GM12878 (cell line): ENCODE results near the gene MTNR1A.

ENCODE experiments used
- CBX5 ChIP-seq: sonication (generic); IDR thresholded peaks from 2 replicates; pipeline ENCODE4 v1.6.1; 2016; ENCODE audit warnings: low read depth, moderate library complexity, mild to moderate bottlenecking, inconsistent platforms
- HDAC2 ChIP-seq: fragments of 200-600 bp; sonication (generic); IDR thresholded peaks from 2 replicates; pipeline ENCODE4 v1.6.1; 2017
- JUND ChIP-seq: IDR thresholded peaks from 2 replicates; pipeline ENCODE4 v1.6.1; 2012; ENCODE audit warnings: low read depth, mild to moderate bottlenecking, low read length, improper control_type of control experiment, moderate library complexity
- MEF2A ChIP-seq: IDR thresholded peaks from 2 replicates; pipeline ENCODE4 v1.6.1; 2011; ENCODE audit warnings: low read depth, mild to moderate bottlenecking, low read length, moderate library complexity; ENCODE audit not compliant: insufficient read depth
- MYC ChIP-seq: IDR thresholded peaks from 2 replicates; pipeline ENCODE4 v1.6.1; 2011; ENCODE audit warnings: mild to moderate bottlenecking, low read length, moderate library complexity, inconsistent platforms; ENCODE audit not compliant: insufficient read depth, insufficient replicate concordance, insufficient read length, severe bottlenecking
- POLR2A ChIP-seq: IDR thresholded peaks from 2 replicates; pipeline ENCODE4 v1.6.1; 2011; ENCODE audit warnings: low read depth, mild to moderate bottlenecking, low read length
- POLR2AphosphoS5 ChIP-seq: IDR thresholded peaks from 2 replicates; pipeline ENCODE4 v1.6.1; 2011; ENCODE audit warnings: mild to moderate bottlenecking, low read length, inconsistent platforms
- SMAD5 ChIP-seq: IDR thresholded peaks from 2 replicates; pipeline ENCODE4 v1.6.1; 2016; ENCODE audit warnings: antibody characterized with exemption, low read depth
- ZZZ3 ChIP-seq: IDR thresholded peaks from 2 replicates; pipeline ENCODE4 v1.6.1; 2011; ENCODE audit warnings: low read depth; ENCODE audit not compliant: control insufficient read depth, insufficient read length
- TF ChIP-seq, protein P1 (sequence below): IDR thresholded peaks from 2 replicates; pipeline ENCODE4 v1.6.1; 2012; ENCODE audit warnings: low read depth, low read length, improper control_type of control experiment
- TF ChIP-seq, protein P2 (sequence below): IDR thresholded peaks from 2 replicates; pipeline ENCODE4 v1.6.1; 2012; ENCODE audit warnings: mild to moderate bottlenecking, low read depth, low read length
- TF ChIP-seq, protein P3 (sequence below), 3 experiments: IDR thresholded peaks in 2 of 3; conservative IDR thresholded peaks in 1 of 3; 2 replicates each; pipeline ENCODE4 v1.5.1; 2011; ENCODE audit warnings: low read depth in 3 of 3, low read length in 3 of 3, mild to moderate bottlenecking in 3 of 3, control low read depth in 2 of 3, moderate library complexity in 2 of 3, inconsistent platforms in 1 of 3, mixed read lengths in 1 of 3; ENCODE audit not compliant: control insufficient read depth in 2 of 3, insufficient read depth in 1 of 3; ENCODE audit errors: extremely low read depth in 1 of 3
- TF ChIP-seq, protein P4 (sequence below): fragments of 450-650 bp; IDR thresholded peaks from 2 replicates; pipeline ENCODE4 v1.6.1; 2014; ENCODE audit warnings: mild to moderate bottlenecking
- TF ChIP-seq, protein P5 (sequence below): IDR thresholded peaks from 2 replicates; pipeline ENCODE4 v1.6.1; 2011; ENCODE audit warnings: mild to moderate bottlenecking, low read depth, low read length, moderate library complexity; ENCODE audit not compliant: insufficient replicate concordance

DNA sequence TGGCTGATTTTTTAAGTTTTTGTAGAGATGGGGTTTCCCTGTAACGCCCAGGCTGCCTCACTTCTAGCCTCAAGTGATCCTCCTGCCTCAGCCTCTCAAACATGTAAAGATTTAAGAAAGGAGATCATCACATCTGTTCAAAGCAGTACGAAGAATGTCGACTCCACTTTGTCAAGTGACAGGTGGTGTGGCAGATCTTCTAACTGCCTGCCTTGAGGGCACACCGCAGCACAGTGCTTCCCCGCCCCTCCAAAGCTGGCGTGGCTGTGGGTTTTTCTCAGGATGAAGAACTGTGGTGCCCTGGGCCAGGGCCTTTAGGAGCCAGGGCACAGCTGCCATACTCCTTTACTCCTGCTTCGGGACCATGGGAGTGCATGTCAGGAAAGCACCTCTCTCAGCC, 43.3 kb upstream of the MTNR1A start:
- TF ChIP-seq, protein P1, sequence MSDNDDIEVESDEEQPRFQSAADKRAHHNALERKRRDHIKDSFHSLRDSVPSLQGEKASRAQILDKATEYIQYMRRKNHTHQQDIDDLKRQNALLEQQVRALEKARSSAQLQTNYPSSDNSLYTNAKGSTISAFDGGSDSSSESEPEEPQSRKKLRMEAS, result no peak
- TF ChIP-seq HDAC2 (no peak), MEF2A (no peak), ZZZ3 (no peak), POLR2AphosphoS5 (no peak), MYC (no peak), JUND (no peak), SMAD5 (no peak), POLR2A (no peak), CBX5 (no peak)
- TF ChIP-seq, protein P2, sequence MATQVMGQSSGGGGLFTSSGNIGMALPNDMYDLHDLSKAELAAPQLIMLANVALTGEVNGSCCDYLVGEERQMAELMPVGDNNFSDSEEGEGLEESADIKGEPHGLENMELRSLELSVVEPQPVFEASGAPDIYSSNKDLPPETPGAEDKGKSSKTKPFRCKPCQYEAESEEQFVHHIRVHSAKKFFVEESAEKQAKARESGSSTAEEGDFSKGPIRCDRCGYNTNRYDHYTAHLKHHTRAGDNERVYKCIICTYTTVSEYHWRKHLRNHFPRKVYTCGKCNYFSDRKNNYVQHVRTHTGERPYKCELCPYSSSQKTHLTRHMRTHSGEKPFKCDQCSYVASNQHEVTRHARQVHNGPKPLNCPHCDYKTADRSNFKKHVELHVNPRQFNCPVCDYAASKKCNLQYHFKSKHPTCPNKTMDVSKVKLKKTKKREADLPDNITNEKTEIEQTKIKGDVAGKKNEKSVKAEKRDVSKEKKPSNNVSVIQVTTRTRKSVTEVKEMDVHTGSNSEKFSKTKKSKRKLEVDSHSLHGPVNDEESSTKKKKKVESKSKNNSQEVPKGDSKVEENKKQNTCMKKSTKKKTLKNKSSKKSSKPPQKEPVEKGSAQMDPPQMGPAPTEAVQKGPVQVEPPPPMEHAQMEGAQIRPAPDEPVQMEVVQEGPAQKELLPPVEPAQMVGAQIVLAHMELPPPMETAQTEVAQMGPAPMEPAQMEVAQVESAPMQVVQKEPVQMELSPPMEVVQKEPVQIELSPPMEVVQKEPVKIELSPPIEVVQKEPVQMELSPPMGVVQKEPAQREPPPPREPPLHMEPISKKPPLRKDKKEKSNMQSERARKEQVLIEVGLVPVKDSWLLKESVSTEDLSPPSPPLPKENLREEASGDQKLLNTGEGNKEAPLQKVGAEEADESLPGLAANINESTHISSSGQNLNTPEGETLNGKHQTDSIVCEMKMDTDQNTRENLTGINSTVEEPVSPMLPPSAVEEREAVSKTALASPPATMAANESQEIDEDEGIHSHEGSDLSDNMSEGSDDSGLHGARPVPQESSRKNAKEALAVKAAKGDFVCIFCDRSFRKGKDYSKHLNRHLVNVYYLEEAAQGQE, result no peak
- TF ChIP-seq, protein P3, sequence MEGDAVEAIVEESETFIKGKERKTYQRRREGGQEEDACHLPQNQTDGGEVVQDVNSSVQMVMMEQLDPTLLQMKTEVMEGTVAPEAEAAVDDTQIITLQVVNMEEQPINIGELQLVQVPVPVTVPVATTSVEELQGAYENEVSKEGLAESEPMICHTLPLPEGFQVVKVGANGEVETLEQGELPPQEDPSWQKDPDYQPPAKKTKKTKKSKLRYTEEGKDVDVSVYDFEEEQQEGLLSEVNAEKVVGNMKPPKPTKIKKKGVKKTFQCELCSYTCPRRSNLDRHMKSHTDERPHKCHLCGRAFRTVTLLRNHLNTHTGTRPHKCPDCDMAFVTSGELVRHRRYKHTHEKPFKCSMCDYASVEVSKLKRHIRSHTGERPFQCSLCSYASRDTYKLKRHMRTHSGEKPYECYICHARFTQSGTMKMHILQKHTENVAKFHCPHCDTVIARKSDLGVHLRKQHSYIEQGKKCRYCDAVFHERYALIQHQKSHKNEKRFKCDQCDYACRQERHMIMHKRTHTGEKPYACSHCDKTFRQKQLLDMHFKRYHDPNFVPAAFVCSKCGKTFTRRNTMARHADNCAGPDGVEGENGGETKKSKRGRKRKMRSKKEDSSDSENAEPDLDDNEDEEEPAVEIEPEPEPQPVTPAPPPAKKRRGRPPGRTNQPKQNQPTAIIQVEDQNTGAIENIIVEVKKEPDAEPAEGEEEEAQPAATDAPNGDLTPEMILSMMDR (IDR thresholded peaks at IDR 0.05 in 2 of 3, conservative IDR thresholded peaks at IDR 0.05 in 1 of 3; ENCODE audit: control insufficient read depth in 2 of 3, extremely low read depth in 1 of 3, insufficient read depth in 1 of 3, low read depth in 3 of 3, low read length in 3 of 3), result no peak
- TF ChIP-seq, protein P4, sequence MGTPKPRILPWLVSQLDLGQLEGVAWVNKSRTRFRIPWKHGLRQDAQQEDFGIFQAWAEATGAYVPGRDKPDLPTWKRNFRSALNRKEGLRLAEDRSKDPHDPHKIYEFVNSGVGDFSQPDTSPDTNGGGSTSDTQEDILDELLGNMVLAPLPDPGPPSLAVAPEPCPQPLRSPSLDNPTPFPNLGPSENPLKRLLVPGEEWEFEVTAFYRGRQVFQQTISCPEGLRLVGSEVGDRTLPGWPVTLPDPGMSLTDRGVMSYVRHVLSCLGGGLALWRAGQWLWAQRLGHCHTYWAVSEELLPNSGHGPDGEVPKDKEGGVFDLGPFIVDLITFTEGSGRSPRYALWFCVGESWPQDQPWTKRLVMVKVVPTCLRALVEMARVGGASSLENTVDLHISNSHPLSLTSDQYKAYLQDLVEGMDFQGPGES, result no peak
- TF ChIP-seq, protein P5, sequence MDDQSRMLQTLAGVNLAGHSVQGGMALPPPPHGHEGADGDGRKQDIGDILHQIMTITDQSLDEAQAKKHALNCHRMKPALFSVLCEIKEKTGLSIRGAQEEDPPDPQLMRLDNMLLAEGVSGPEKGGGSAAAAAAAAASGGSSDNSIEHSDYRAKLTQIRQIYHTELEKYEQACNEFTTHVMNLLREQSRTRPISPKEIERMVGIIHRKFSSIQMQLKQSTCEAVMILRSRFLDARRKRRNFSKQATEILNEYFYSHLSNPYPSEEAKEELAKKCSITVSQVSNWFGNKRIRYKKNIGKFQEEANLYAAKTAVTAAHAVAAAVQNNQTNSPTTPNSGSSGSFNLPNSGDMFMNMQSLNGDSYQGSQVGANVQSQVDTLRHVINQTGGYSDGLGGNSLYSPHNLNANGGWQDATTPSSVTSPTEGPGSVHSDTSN, result no peak
